BLaER1 (cell line): ENCODE data around the gene ALG14.

ENCODE experiments used
- H3K27ac ChIP-seq: shearing (Covaris generic); formaldehyde crosslinking; 2 replicates; pipeline ENCODE4 v1.8.1; 2022
- H3K27me3 ChIP-seq: shearing (Covaris generic); formaldehyde crosslinking; 2 replicates; pipeline ENCODE4 v1.8.1; 2022
- H3K36me3 ChIP-seq: shearing (Covaris generic); formaldehyde crosslinking; 2 replicates; pipeline ENCODE4 v1.8.1; 2022
- H3K4me1 ChIP-seq: shearing (Covaris generic); formaldehyde crosslinking; 2 replicates; pipeline ENCODE4 v1.8.1; 2022
- H3K4me2 ChIP-seq: shearing (Covaris generic); formaldehyde crosslinking; 2 replicates; pipeline ENCODE4 v1.8.1; 2022
- H3K4me3 ChIP-seq: shearing (Covaris generic); formaldehyde crosslinking; 2 replicates; pipeline ENCODE4 v1.8.1; 2022
- H3K9ac ChIP-seq: shearing (Covaris generic); formaldehyde crosslinking; 2 replicates; pipeline ENCODE4 v1.8.1; 2022
- H3K9me3 ChIP-seq: shearing (Covaris generic); formaldehyde crosslinking; 2 replicates; pipeline ENCODE4 v1.8.1; 2022
- H4K20me1 ChIP-seq: shearing (Covaris generic); formaldehyde crosslinking; 2 replicates; pipeline ENCODE4 v1.8.1; 2022
- Cebpa-rat ChIP-seq: shearing (Covaris generic); IDR thresholded peaks from 2 replicates; pipeline ENCODE4 v1.8.1; 2022

ALG14 gene

GRCh38 chr1:94988356-94988755, 84.4 kb downstream of the ALG14 start:
- no peaks in the 10 kb centered on the region for H3K36me3 ChIP-seq
- peaks cover 28% of the 10 kb centered on the region for H3K4me1 ChIP-seq
- H3K4me2 ChIP-seq, result peak overlapping the region; percentile 53; the same call in 1 of the 2 replicates
- H3K4me3 ChIP-seq, result no peak overlapping the region
- no peak overlapping the region for H3K27ac ChIP-seq
- no peaks in the 10 kb centered on the region for H4K20me1 ChIP-seq
- no peaks in the 10 kb centered on the region for H3K9me3 ChIP-seq
- TF ChIP-seq Cebpa-rat, result no peak
- no peaks in the 10 kb centered on the region for H3K27me3 ChIP-seq
- no peak overlapping the region for H3K9ac ChIP-seq

- H3K36me3 ChIP-seq, result no peaks in the 10 kb centered on the region
- H3K27ac ChIP-seq, result no peak overlapping the region
- H3K9me3 ChIP-seq, result no peaks in the 10 kb centered on the region
- no peak overlapping the region for H3K4me3 ChIP-seq
- peak overlapping the region; percentile 53 for H3K4me2 ChIP-seq
- H3K27me3 ChIP-seq, result no peaks in the 10 kb centered on the region
- no peak overlapping the region for H3K9ac ChIP-seq
- H4K20me1 ChIP-seq, result no peaks in the 10 kb centered on the region
- no peak for TF ChIP-seq Cebpa-rat
- H3K4me1 ChIP-seq, result peaks cover 44% of the 10 kb centered on the region
Observed at GRCh38 chr1:94986783-94987182, 86.0 kb downstream of the ALG14 start.

- no peaks in the 10 kb centered on the region for H3K9me3 ChIP-seq
- peaks cover 64% of the 10 kb centered on the region for H3K4me1 ChIP-seq
- H3K36me3 ChIP-seq, result no peaks in the 10 kb centered on the region
- H3K27ac ChIP-seq, result no peak overlapping the region
- no peak overlapping the region for H3K9ac ChIP-seq
- H3K4me3 ChIP-seq, result no peak overlapping the region
- peak overlapping the region; percentile 61; the same call in 1 of the 2 replicates for H3K4me2 ChIP-seq
- no peaks in the 10 kb centered on the region for H4K20me1 ChIP-seq
- TF ChIP-seq Cebpa-rat, result no peak
- no peaks in the 10 kb centered on the region for H3K27me3 ChIP-seq
Observed at GRCh38 chr1:94983171-94983739, 89.5 kb downstream of the ALG14 start.

- no peaks in the 10 kb centered on the region for H3K36me3 ChIP-seq
Observed at GRCh38 chr1:94982398-94982797, 90.4 kb downstream of the ALG14 start.

GRCh38 chr1:94981575-94981973, 91.2 kb downstream of the ALG14 start:
- TF ChIP-seq Cebpa-rat, result no peak
- peak overlapping the region; percentile 61; the same call in 1 of the 2 replicates for H3K4me2 ChIP-seq

More at GRCh38 chr1:94982398-94982797, 90.4 kb downstream of the ALG14 start:
- H3K9ac ChIP-seq, result no peak overlapping the region
- H3K27me3 ChIP-seq, result no peaks in the 10 kb centered on the region
- H3K4me2 ChIP-seq, result peak overlapping the region; percentile 61
- H4K20me1 ChIP-seq, result no peaks in the 10 kb centered on the region
- H3K4me3 ChIP-seq, result no peak overlapping the region
- no peak for TF ChIP-seq Cebpa-rat
- no peaks in the 10 kb centered on the region for H3K9me3 ChIP-seq
- peaks cover 56% of the 10 kb centered on the region for H3K4me1 ChIP-seq
- no peak overlapping the region for H3K27ac ChIP-seq

GRCh38 chr1:94980582-94981574, 91.9 kb downstream of the ALG14 start:
- Histone ChIP-seq H3K36me3 (no peaks in the 10 kb centered on the region), H3K27me3 (no peaks in the 10 kb centered on the region), H3K9ac (no peak overlapping the region), H3K9me3 (no peaks in the 10 kb centered on the region), H3K27ac (no peak overlapping the region), H3K4me3 (no peak overlapping the region), H4K20me1 (no peaks in the 10 kb centered on the region), H3K4me1 (peaks cover 50% of the 10 kb centered on the region), H3K4me2 (peak overlapping the region; percentile 7; the same call in 1 of the 2 replicates)
- no peak for TF ChIP-seq Cebpa-rat

More at GRCh38 chr1:94981575-94981973, 91.2 kb downstream of the ALG14 start:
- Histone ChIP-seq H3K27me3 (no peaks in the 10 kb centered on the region), H3K4me3 (no peak overlapping the region), H3K36me3 (no peaks in the 10 kb centered on the region), H4K20me1 (no peaks in the 10 kb centered on the region), H3K9me3 (no peaks in the 10 kb centered on the region), H3K4me1 (peaks cover 50% of the 10 kb centered on the region), H3K9ac (no peak overlapping the region), H3K27ac (no peak overlapping the region)

- Histone ChIP-seq H3K27ac (no peak overlapping the region), H3K36me3 (no peaks in the 10 kb centered on the region), H3K4me1 (peaks cover 50% of the 10 kb centered on the region), H3K9me3 (no peaks in the 10 kb centered on the region), H3K27me3 (no peaks in the 10 kb centered on the region), H3K4me3 (no peak overlapping the region), H3K4me2 (peak overlapping the region; percentile 7), H4K20me1 (no peaks in the 10 kb centered on the region), H3K9ac (no peak overlapping the region)
- no peak for TF ChIP-seq Cebpa-rat
Observed at GRCh38 chr1:94979656-94980581, 92.8 kb downstream of the ALG14 start.

- Histone ChIP-seq H4K20me1 (no peaks in the 10 kb centered on the region), H3K36me3 (no peaks in the 10 kb centered on the region), H3K27ac (no peak overlapping the region)
Observed at GRCh38 chr1:94979131-94979530, 93.6 kb downstream of the ALG14 start.

GRCh38 chr1:94978401-94978800, 94.3 kb downstream of the ALG14 start:
- H4K20me1 ChIP-seq, result no peaks in the 10 kb centered on the region
- H3K27ac ChIP-seq, result no peak overlapping the region
- no peak for TF ChIP-seq Cebpa-rat
- no peak overlapping the region for H3K9ac ChIP-seq
- peaks cover 50% of the 10 kb centered on the region for H3K4me1 ChIP-seq
- H3K4me3 ChIP-seq, result no peak overlapping the region
- peak overlapping the region; percentile 7 for H3K4me2 ChIP-seq
- H3K9me3 ChIP-seq, result no peaks in the 10 kb centered on the region
- H3K27me3 ChIP-seq, result no peaks in the 10 kb centered on the region
- H3K36me3 ChIP-seq, result no peaks in the 10 kb centered on the region

More at GRCh38 chr1:94979131-94979530, 93.6 kb downstream of the ALG14 start:
- H3K9ac ChIP-seq, result no peak overlapping the region
- H3K4me3 ChIP-seq, result no peak overlapping the region
- no peaks in the 10 kb centered on the region for H3K9me3 ChIP-seq
- H3K27me3 ChIP-seq, result no peaks in the 10 kb centered on the region
- peaks cover 50% of the 10 kb centered on the region for H3K4me1 ChIP-seq
- peak overlapping the region; percentile 7 for H3K4me2 ChIP-seq
- TF ChIP-seq Cebpa-rat, result no peak
